Kidney capillary endothelial cell (primary cell): ENCODE data around the gene MYL6B.
"Not testable (repeated sequence)": the region's sequence is repeated elsewhere in the genome, so short reads cannot be mapped to it uniquely, and the experiment has no call there.

Experiments
- DNase-seq: peaks from one replicate; pipeline ENCODE4 v3.0.0-alpha.2; 2018; ENCODE audit warnings: low spot score

The MYL6B gene

GRCh38 chr12:56172839-56173238 lies 20.5 kb downstream of the MYL6B start:
- no peak for DNase-seq

- no peak for DNase-seq
These were observed 26.0 kb downstream of the MYL6B start for GRCh38 chr12:56178347-56178746.

GRCh38 chr12:56186957-56187356 lies 34.6 kb downstream of the MYL6B start:
- no peak for DNase-seq

GRCh38 chr12:56188131-56188777 lies 35.9 kb downstream of the MYL6B start:
- DNase-seq, result no peak

GRCh38 chr12:56188778-56189098 lies 36.4 kb downstream of the MYL6B start:
- no peak for DNase-seq

GRCh38 chr12:56189099-56189917 lies 36.9 kb downstream of the MYL6B start, which contains the start of gene SMARCC2:
TSS of gene SMARCC2 (minus strand) at chr12:56189483. CDS start at chr12:56189461, 22 bp downstream.
- DNase-seq, result peak; percentile 91

GRCh38 chr12:56189918-56190694 lies 37.7 kb downstream of the MYL6B start:
- peak; percentile 82 for DNase-seq

GRCh38 chr12:56190695-56191155 lies 38.3 kb downstream of the MYL6B start:
- DNase-seq, result no peak

GRCh38 chr12:56192582-56192981 lies 40.2 kb downstream of the MYL6B start:
- DNase-seq, result no peak

GRCh38 chr12:56193025-56193578 lies 40.7 kb downstream of the MYL6B start:
- DNase-seq, result peak; percentile 80

GRCh38 chr12:56196818-56197550 lies 44.6 kb downstream of the MYL6B start:
- DNase-seq, result not testable (repeated sequence)

GRCh38 chr12:56197921-56198635 lies 45.7 kb downstream of the MYL6B start:
- DNase-seq, result no peak

GRCh38 chr12:56198836-56199235 lies 46.4 kb downstream of the MYL6B start:
- DNase-seq, result no peak

GRCh38 chr12:56202366-56202765 lies 50.0 kb downstream of the MYL6B start:
- DNase-seq, result no peak

- DNase-seq, result no peak
These were observed 50.5 kb downstream of the MYL6B start for GRCh38 chr12:56202838-56203237.

- DNase-seq, result no peak
These were observed 51.9 kb downstream of the MYL6B start for GRCh38 chr12:56204275-56204674.

GRCh38 chr12:56205445-56205844 lies 53.1 kb downstream of the MYL6B start:
- DNase-seq, result no peak

- DNase-seq, result no peak
These were observed 54.2 kb downstream of the MYL6B start for GRCh38 chr12:56206452-56207166.
